Keratinocyte (primary cell): ENCODE results near the gene MVB12B. TPM values are rescaled to one million over a fixed set of nuclear protein-coding genes. Genes with fewer than 3 reads are reported as not detected.

Source experiments
- DNase-seq: peaks from one replicate; pipeline ENCODE4 v3.0.0-alpha.2; 2011; ENCODE audit warnings: low read depth, missing footprints, low spot score
- FAIRE-seq: peaks from 2 replicates; lab custom pipeline; 2011; peaks lifted over from hg19 to GRCh38; lab: Jason Lieb, UNC
- H2AFZ ChIP-seq: 2 replicates; pipeline ENCODE4 v1.6.0; 2012; ENCODE audit warnings: low read length, control low read depth, inconsistent platforms; ENCODE audit not compliant: control insufficient read depth
- H3K27ac ChIP-seq: 2 replicates; pipeline ENCODE4 v1.5.1; 2011; ENCODE audit warnings: low read length; ENCODE audit not compliant: control insufficient read depth, insufficient read depth
- H3K27me3 ChIP-seq: 3 replicates; pipeline ENCODE4 v1.6.0; 2011; ENCODE audit warnings: low read length; ENCODE audit not compliant: control insufficient read depth, insufficient read depth; ENCODE audit errors: extremely low read depth
- H3K36me3 ChIP-seq, 2 experiments: 2 replicates in 1 of 2; 3 replicates in 1 of 2; pipeline ENCODE4 v1.5.1; 2011; ENCODE audit warnings: low read length in 2 of 2, mild to moderate bottlenecking in 1 of 2; ENCODE audit not compliant: control insufficient read depth in 2 of 2, insufficient read depth in 2 of 2; ENCODE audit errors: extremely low read depth in 1 of 2
- H3K4me1 ChIP-seq: 3 replicates; pipeline ENCODE4 v1.5.1; 2011; ENCODE audit warnings: low read length; ENCODE audit not compliant: control insufficient read depth, insufficient read depth; ENCODE audit errors: extremely low read depth
- H3K4me2 ChIP-seq: 3 replicates; pipeline ENCODE4 v1.6.0; 2011; ENCODE audit warnings: low read depth, low read length; ENCODE audit not compliant: control insufficient read depth, insufficient read depth; ENCODE audit errors: extremely low read depth
- H3K4me3 ChIP-seq, 3 experiments: fragments of 200-600 bp in 1 of 3; sonication (generic) in 1 of 3; 2 replicates in 2 of 3; 3 replicates in 1 of 3; pipeline ENCODE4 v1.5.1; 2011 to 2016; ENCODE audit warnings: low read length in 3 of 3, mild to moderate bottlenecking in 3 of 3, control low read depth in 2 of 3, inconsistent platforms in 1 of 3, low read depth in 1 of 3, mixed read lengths in 1 of 3, mixed run types in 1 of 3, moderate library complexity in 1 of 3; ENCODE audit not compliant: control insufficient read depth in 2 of 3, insufficient read depth in 2 of 3; ENCODE audit errors: extremely low read depth in 1 of 3
- H3K79me2 ChIP-seq: 2 replicates; pipeline ENCODE4 v1.6.0; 2012; ENCODE audit warnings: low read length; ENCODE audit not compliant: control insufficient read depth, insufficient read depth
- H3K9ac ChIP-seq: 3 replicates; pipeline ENCODE4 v1.6.0; 2011; ENCODE audit warnings: low read length; ENCODE audit not compliant: control insufficient read depth, insufficient read depth; ENCODE audit errors: extremely low read depth
- H3K9me1 ChIP-seq: 3 replicates; pipeline ENCODE4 v1.6.0; 2011; ENCODE audit warnings: low read length; ENCODE audit not compliant: control insufficient read depth, insufficient read depth; ENCODE audit errors: extremely low read depth
- H3K9me3 ChIP-seq: 2 replicates; pipeline ENCODE4 v1.5.1; 2012; ENCODE audit warnings: low read depth, low read length; ENCODE audit not compliant: control insufficient read depth
- H4K20me1 ChIP-seq: 3 replicates; pipeline ENCODE4 v1.6.0; 2011; ENCODE audit warnings: low read length; ENCODE audit not compliant: control insufficient read depth, insufficient read depth; ENCODE audit errors: extremely low read depth
- CTCF ChIP-seq, 3 experiments: IDR thresholded peaks in 1 of 3; conservative IDR thresholded peaks in 1 of 3; optimal IDR thresholded peaks in 1 of 3; 2 replicates in 2 of 3; 3 replicates in 1 of 3; pipeline versions ENCODE3 to v1.5.1; 2011; ENCODE audit warnings: low read length in 3 of 3, mild to moderate bottlenecking in 3 of 3, moderate library complexity in 2 of 3, control low read depth in 1 of 3, inconsistent platforms in 1 of 3; ENCODE audit not compliant: insufficient read depth in 2 of 3; ENCODE audit errors: extremely low read depth in 1 of 3
- EZH2 ChIP-seq: IDR thresholded peaks from one replicate; pipeline ENCODE4 v1.6.1; 2012; ENCODE audit warnings: inconsistent platforms, mild to moderate bottlenecking, low read length, moderate library complexity
- dilution Hi-C: fragments of 300-500 bp; cut with MboI; formaldehyde crosslinking; loops from one replicate; pipeline ENCODE4 v1.7.0; 2020; ENCODE audit warnings: low sequenced_read_pairs; ENCODE audit not compliant: extremely low pct_ligation_motif_present
- polyA plus RNA-seq, 5 experiments: library from polyadenylated mRNA; depleted of rRNA in 3 of 5; stranded (reverse) in 3 of 5; stranded (forward) in 1 of 5; unstranded in 1 of 5; fragments of >200 nt; gene quantifications; 1 replicate in 1 of 5; 2 replicates in 3 of 5; 3 replicates in 1 of 5; pipeline versions ENCODE4 v1.2.1 to v1.2.3, GENCODE V29; 2011 to 2012; ENCODE audit warnings: missing spikeins in 2 of 5, low read depth in 1 of 5, low replicate concordance in 1 of 5

Gene MVB12B
- polyA plus RNA-seq, 1 donor (not counting 4 experiments of a cell fraction or from before 2014, with no cell fraction given), result 1.2 TPM

GRCh38 chr9:126474206-126474765 is 147.7 kb downstream of the MVB12B start:
- no peaks in the 10 kb centered on the region for H3K79me2 ChIP-seq
- H3K27ac ChIP-seq, result no peak overlapping the region
- no peaks in the 10 kb centered on the region for H3K9me1 ChIP-seq
- no peaks in the 10 kb centered on the region for H3K36me3 ChIP-seq
- dilution Hi-C loops, result no loop called here
- no peaks in the 10 kb centered on the region for H3K4me1 ChIP-seq
- FAIRE-seq (no peak), DNase-seq (no peak)
- no peak overlapping the region for H3K4me3 ChIP-seq
- no peak overlapping the region for H3K9ac ChIP-seq
- H4K20me1 ChIP-seq, result no peaks in the 10 kb centered on the region
- TF ChIP-seq EZH2 (no peak), CTCF (optimal IDR thresholded peaks at IDR 0.05 in 1 of 3, IDR thresholded peaks at IDR 0.05 in 1 of 3, conservative IDR thresholded peaks at IDR 0.05 in 1 of 3; ENCODE audit: extremely low read depth in 1 of 3, insufficient read depth in 2 of 3, low read length in 3 of 3) (no peak)
- no peaks in the 10 kb centered on the region for H3K27me3 ChIP-seq
- H2AFZ ChIP-seq, result no peak overlapping the region
- no peaks in the 10 kb centered on the region for H3K9me3 ChIP-seq
- no peak overlapping the region for H3K4me2 ChIP-seq

- Histone ChIP-seq H3K27ac (no peak overlapping the region), H3K79me2 (no peaks in the 10 kb centered on the region), H3K9me1 (no peaks in the 10 kb centered on the region), H3K9ac (no peak overlapping the region), H3K4me1 (no peaks in the 10 kb centered on the region), H3K36me3 (no peaks in the 10 kb centered on the region), H3K4me3 (no peak overlapping the region), H2AFZ (no peak overlapping the region), H3K27me3 (no peaks in the 10 kb centered on the region), H3K9me3 (no peaks in the 10 kb centered on the region), H3K4me2 (no peak overlapping the region), H4K20me1 (no peaks in the 10 kb centered on the region)
- FAIRE-seq (no peak), DNase-seq (no peak)
- dilution Hi-C loops, result no loop called here
- TF ChIP-seq EZH2, result no peak
- no peak for TF ChIP-seq CTCF (optimal IDR thresholded peaks at IDR 0.05 in 1 of 3, IDR thresholded peaks at IDR 0.05 in 1 of 3, conservative IDR thresholded peaks at IDR 0.05 in 1 of 3; ENCODE audit: extremely low read depth in 1 of 3, insufficient read depth in 2 of 3, low read length in 3 of 3)
Measured at GRCh38 chr9:126474786-126475485, 148.3 kb downstream of the MVB12B start.
